K562 (cell line): ENCODE data around the gene PPARD. TPM values are rescaled to one million over a fixed set of nuclear protein-coding genes. Genes with fewer than 3 reads are reported as not detected.

Source experiments
- CHD2 ChIP-seq: IDR thresholded peaks from 2 replicates; pipeline ENCODE4 v1.6.1; 2011; ENCODE audit warnings: low read depth, low read length
- CTBP1 ChIP-seq: fragments of 450-650 bp; IDR thresholded peaks from 2 replicates; pipeline ENCODE4 v1.6.1; 2016; ENCODE audit warnings: borderline replicate concordance
- FUS ChIP-seq: fragments of 200-400 bp; formaldehyde crosslinking; optimal IDR thresholded peaks from 2 replicates; pipeline ENCODE3; 2017; ENCODE audit warnings: low read depth, low read length
- KDM4B ChIP-seq, 2 experiments: fragments of 450-650 bp in 1 of 2; sonication (generic) in 1 of 2; IDR thresholded peaks; 2 replicates each; pipeline ENCODE4 v1.6.1; 2016 to 2017; ENCODE audit warnings: borderline replicate concordance in 2 of 2, antibody characterized with exemption in 1 of 2, low read depth in 1 of 2, mild to moderate bottlenecking in 1 of 2
- MCM2 ChIP-seq: fragments of 450-650 bp; IDR thresholded peaks from 2 replicates; pipeline ENCODE4 v1.6.1; 2017; ENCODE audit warnings: low read depth, mild to moderate bottlenecking
- MECOM ChIP-seq: fragments of 250-450 bp; sonication (Bioruptor Pico); IDR thresholded peaks from 2 replicates; pipeline ENCODE4 v1.8.0; 2022; ENCODE audit warnings: inconsistent platforms
- MEF2A ChIP-seq: IDR thresholded peaks from 2 replicates; pipeline ENCODE4 v1.6.1; 2011; ENCODE audit warnings: low read depth, mild to moderate bottlenecking, low read length, moderate library complexity; ENCODE audit not compliant: control insufficient read depth
- MTA2 ChIP-seq: fragments of 450-650 bp; IDR thresholded peaks from 2 replicates; pipeline ENCODE4 v1.6.1; 2016; ENCODE audit warnings: low read depth
- MYNN ChIP-seq, 2 experiments: sonication (generic); formaldehyde crosslinking in 1 of 2; IDR thresholded peaks; 2 replicates each; pipeline versions ENCODE4 v1.5.0 to v1.6.1; 2016 to 2020; ENCODE audit warnings: antibody characterized with exemption in 1 of 2, missing genetic modification reagents in 1 of 2
- NONO ChIP-seq, 2 experiments: fragments of 200-400 bp in 1 of 2; fragments of 450-650 bp in 1 of 2; formaldehyde crosslinking in 1 of 2; IDR thresholded peaks; 2 replicates each; pipeline ENCODE4 v1.6.1; 2017; ENCODE audit warnings: low read depth in 2 of 2, mild to moderate bottlenecking in 2 of 2, moderate library complexity in 2 of 2, low read length in 1 of 2
- PML ChIP-seq: IDR thresholded peaks from 2 replicates; pipeline ENCODE4 v1.6.1; 2012; ENCODE audit warnings: low read length, inconsistent platforms
- SPI1 ChIP-seq: IDR thresholded peaks from 2 replicates; pipeline ENCODE4 v1.6.1; 2011; ENCODE audit warnings: low read depth, low read length, control low read depth, borderline replicate concordance
- STAT5A ChIP-seq: IDR thresholded peaks from 2 replicates; pipeline ENCODE4 v1.6.1; 2012; ENCODE audit warnings: low read length, inconsistent platforms, borderline replicate concordance
- TAF7 ChIP-seq: fragments of 450-650 bp; IDR thresholded peaks from 2 replicates; pipeline ENCODE4 v1.6.1; 2016; ENCODE audit warnings: missing genetic modification characterization, missing compliant biosample characterization
- ZNF766 ChIP-seq: fragments of 200-800 bp; sonication (Bioruptor generic); conservative IDR thresholded peaks from 2 replicates; pipeline ENCODE4 v1.6.1; 2016; ENCODE audit warnings: missing genetic modification characterization, missing compliant biosample characterization
- ZNF830 ChIP-seq: fragments of 250-450 bp; sonication (Bioruptor Pico); IDR thresholded peaks from 2 replicates; pipeline ENCODE4 v1.5.0; 2021; ENCODE audit warnings: mild to moderate bottlenecking
- polyA plus RNA-seq, 8 experiments: library from polyadenylated mRNA; depleted of rRNA in 4 of 8; stranded (reverse) in 5 of 8; unstranded in 3 of 8; fragments of >200 nt; fragmentation: Nextera tagmentation in 2 of 8; fragmentation: Illumina TruSeq in 1 of 8; extraction: Ambion mirVana in 2 of 8; extraction: Trizol in 1 of 8; gene quantifications; 2 replicates each; pipeline versions ENCODE4 v1.2.1 to v1.2.3, GENCODE V29; 2011 to 2014; ENCODE audit warnings: inconsistent platforms in 1 of 8, missing spikeins in 1 of 8
- total RNA-seq, 7 experiments: library from RNA; depleted of rRNA in 6 of 7; stranded (reverse); fragments of >200 nt in 6 of 7; fragmentation: Illumina TruSeq in 2 of 7; extraction: Trizol in 2 of 7; gene quantifications; 2 replicates each; pipeline versions ENCODE4 v1.2.1 to v1.2.3, GENCODE V29; 2011 to 2021; ENCODE audit warnings: low replicate concordance in 1 of 7
- TF ChIP-seq, protein P1 (sequence below): fragments of 450-650 bp; formaldehyde crosslinking; IDR thresholded peaks from 2 replicates; pipeline ENCODE4 v1.4.0; 2022; ENCODE audit warnings: mild to moderate bottlenecking, moderate library complexity
- TF ChIP-seq, protein P2 (sequence below): sonication (generic); formaldehyde crosslinking; IDR thresholded peaks from 2 replicates; pipeline ENCODE4 v1.9.0; 2022; ENCODE audit warnings: mild to moderate bottlenecking, missing genetic modification reagents
- TF ChIP-seq, protein P3 (sequence below): sonication (generic); formaldehyde crosslinking; IDR thresholded peaks from 2 replicates; pipeline ENCODE4 v1.8.0; 2022; ENCODE audit warnings: mild to moderate bottlenecking, missing genetic modification reagents
- TF ChIP-seq, protein P4 (sequence below): fragments of 200-800 bp; sonication (Bioruptor generic); IDR thresholded peaks from 2 replicates; pipeline ENCODE4 v1.6.1; 2017; ENCODE audit warnings: missing genetic modification characterization, missing compliant biosample characterization
- TF ChIP-seq, protein P5 (sequence below), 3 experiments: fragments of 200-800 bp in 1 of 3; sonication (Bioruptor generic) in 1 of 3; sonication (generic) in 1 of 3; formaldehyde crosslinking in 1 of 3; IDR thresholded peaks; 2 replicates each; pipeline versions ENCODE4 v1.6.1 to v1.8.0; 2016 to 2022; ENCODE audit warnings: mild to moderate bottlenecking in 2 of 3, missing compliant biosample characterization in 2 of 3, missing genetic modification characterization in 2 of 3, missing genetic modification reagents in 1 of 3

Gene PPARD
- total and polyA plus RNA-seq, 9 of the 15 experiments (the other 6 are each of a cell fraction or from before 2014, with no cell fraction given), result 0.14 to 13.2 (median 3.8) TPM

DNA sequence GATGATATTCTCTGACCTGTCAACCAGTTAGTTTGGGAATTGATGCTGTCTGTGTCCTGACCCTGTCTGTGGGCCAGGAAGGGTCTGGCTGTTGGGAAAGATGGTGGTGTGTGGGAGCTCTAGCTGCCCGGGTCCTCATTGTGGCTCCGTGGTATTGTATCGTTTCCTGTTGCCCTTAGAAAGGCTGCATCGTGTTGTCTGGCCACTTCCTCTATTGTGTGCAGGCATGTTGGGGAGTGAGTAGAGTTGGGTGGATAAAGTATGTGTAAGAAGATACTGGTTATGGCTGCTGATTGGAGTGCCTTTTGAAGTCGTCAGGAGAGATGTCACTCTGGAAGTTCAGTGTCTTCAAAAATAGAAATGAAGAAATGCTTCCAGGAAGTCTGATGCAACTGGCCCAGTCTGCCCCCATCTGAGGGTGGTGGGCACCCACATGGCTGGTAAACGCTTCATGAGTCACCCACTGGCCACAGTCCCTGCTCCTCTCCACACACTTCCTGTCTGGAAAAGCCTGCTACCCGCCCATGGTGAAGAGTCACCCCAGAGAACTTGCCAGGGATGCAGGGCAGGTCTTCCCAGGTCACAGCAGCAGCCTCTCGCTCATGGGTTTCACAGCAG lies 27.9 kb downstream of the PPARD start (continued):
- TF ChIP-seq, protein P1, sequence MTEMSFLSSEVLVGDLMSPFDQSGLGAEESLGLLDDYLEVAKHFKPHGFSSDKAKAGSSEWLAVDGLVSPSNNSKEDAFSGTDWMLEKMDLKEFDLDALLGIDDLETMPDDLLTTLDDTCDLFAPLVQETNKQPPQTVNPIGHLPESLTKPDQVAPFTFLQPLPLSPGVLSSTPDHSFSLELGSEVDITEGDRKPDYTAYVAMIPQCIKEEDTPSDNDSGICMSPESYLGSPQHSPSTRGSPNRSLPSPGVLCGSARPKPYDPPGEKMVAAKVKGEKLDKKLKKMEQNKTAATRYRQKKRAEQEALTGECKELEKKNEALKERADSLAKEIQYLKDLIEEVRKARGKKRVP (CRISPR knock-in tag), result peak; percentile 71
- TF ChIP-seq, protein P2, sequence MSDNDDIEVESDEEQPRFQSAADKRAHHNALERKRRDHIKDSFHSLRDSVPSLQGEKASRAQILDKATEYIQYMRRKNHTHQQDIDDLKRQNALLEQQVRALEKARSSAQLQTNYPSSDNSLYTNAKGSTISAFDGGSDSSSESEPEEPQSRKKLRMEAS (CRISPR knock-in tag), result peak; percentile 72
- TF ChIP-seq ZNF766 (CRISPR knock-in tag) (no peak), MTA2 (no peak), NONO (IDR thresholded peaks at IDR 0.05; ENCODE audit: low read depth in 2 of 2, low read length in 1 of 2) (no peak), PML (no peak), STAT5A (no peak), MYNN (IDR thresholded peaks at IDR 0.05) (peak; percentile 23; the same call in 1 of the 2 replicates), MYNN (CRISPR knock-in tag; IDR thresholded peaks at IDR 0.05) (no peak), ZNF830 (CRISPR knock-in tag) (no peak), TAF7 (tag) (0 out of 2 replicates have a peak, but pooled peaks have one; percentile 5), CTBP1 (peak; percentile 55), MCM2 (no peak), MECOM (CRISPR knock-in tag) (peak; percentile 61; the same call in 1 of the 2 replicates), CHD2 (no peak), KDM4B (IDR thresholded peaks at IDR 0.05; ENCODE audit: borderline replicate concordance in 2 of 2, low read depth in 1 of 2) (peak in 1 of 2 experiments; percentile 62; a peak in 1 of 4 replicates), FUS (no peak), SPI1 (peak; percentile 99), MEF2A (no peak)
- TF ChIP-seq, protein P3, sequence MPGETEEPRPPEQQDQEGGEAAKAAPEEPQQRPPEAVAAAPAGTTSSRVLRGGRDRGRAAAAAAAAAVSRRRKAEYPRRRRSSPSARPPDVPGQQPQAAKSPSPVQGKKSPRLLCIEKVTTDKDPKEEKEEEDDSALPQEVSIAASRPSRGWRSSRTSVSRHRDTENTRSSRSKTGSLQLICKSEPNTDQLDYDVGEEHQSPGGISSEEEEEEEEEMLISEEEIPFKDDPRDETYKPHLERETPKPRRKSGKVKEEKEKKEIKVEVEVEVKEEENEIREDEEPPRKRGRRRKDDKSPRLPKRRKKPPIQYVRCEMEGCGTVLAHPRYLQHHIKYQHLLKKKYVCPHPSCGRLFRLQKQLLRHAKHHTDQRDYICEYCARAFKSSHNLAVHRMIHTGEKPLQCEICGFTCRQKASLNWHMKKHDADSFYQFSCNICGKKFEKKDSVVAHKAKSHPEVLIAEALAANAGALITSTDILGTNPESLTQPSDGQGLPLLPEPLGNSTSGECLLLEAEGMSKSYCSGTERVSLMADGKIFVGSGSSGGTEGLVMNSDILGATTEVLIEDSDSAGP (CRISPR knock-in tag), result no peak
- TF ChIP-seq, protein P4, sequence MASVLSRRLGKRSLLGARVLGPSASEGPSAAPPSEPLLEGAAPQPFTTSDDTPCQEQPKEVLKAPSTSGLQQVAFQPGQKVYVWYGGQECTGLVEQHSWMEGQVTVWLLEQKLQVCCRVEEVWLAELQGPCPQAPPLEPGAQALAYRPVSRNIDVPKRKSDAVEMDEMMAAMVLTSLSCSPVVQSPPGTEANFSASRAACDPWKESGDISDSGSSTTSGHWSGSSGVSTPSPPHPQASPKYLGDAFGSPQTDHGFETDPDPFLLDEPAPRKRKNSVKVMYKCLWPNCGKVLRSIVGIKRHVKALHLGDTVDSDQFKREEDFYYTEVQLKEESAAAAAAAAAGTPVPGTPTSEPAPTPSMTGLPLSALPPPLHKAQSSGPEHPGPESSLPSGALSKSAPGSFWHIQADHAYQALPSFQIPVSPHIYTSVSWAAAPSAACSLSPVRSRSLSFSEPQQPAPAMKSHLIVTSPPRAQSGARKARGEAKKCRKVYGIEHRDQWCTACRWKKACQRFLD, result 0 out of 2 replicates have a peak, but pooled peaks have one; percentile 32
- TF ChIP-seq, protein P5, sequence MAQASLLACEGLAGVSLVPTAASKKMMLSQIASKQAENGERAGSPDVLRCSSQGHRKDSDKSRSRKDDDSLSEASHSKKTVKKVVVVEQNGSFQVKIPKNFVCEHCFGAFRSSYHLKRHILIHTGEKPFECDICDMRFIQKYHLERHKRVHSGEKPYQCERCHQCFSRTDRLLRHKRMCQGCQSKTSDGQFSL (CRISPR knock-in tag; IDR thresholded peaks at IDR 0.05), result no peak
- TF ChIP-seq, protein P5 (tag; IDR thresholded peaks at IDR 0.05), result no peak
